Loucy (cell line): ENCODE measurements around the gene HNF4A.

ENCODE experiments used
- H2AFZ ChIP-seq: fragments of 200-600 bp; sonication (generic); 2 replicates; pipeline ENCODE4 v1.6.0; 2016; ENCODE audit warnings: antibody characterized with exemption, mild to moderate bottlenecking, low read length, moderate library complexity
- H3F3A ChIP-seq: fragments of 200-600 bp; 2 replicates; pipeline ENCODE4 v1.6.0; 2016; ENCODE audit warnings: antibody characterized with exemption, low read depth, mild to moderate bottlenecking
- H3K27me3 ChIP-seq: fragments of 200-600 bp; sonication (generic); 2 replicates; pipeline ENCODE4 v1.6.1; 2014; ENCODE audit warnings: low read length, mild to moderate bottlenecking; ENCODE audit not compliant: insufficient read depth, poor library complexity, severe bottlenecking
- H3K36me3 ChIP-seq: fragments of 200-600 bp; sonication (generic); 2 replicates; pipeline ENCODE4 v1.6.1; 2016; ENCODE audit warnings: low read length; ENCODE audit not compliant: insufficient read depth
- H3K4me1 ChIP-seq: fragments of 200-600 bp; sonication (generic); 2 replicates; pipeline ENCODE4 v1.5.1; 2014; ENCODE audit warnings: low read length, mild to moderate bottlenecking; ENCODE audit not compliant: insufficient read depth, poor library complexity, severe bottlenecking
- H3K4me2 ChIP-seq: fragments of 200-600 bp; sonication (generic); 2 replicates; pipeline ENCODE4 v1.6.0; 2014; ENCODE audit warnings: antibody characterized with exemption, low read length, low read depth, mild to moderate bottlenecking; ENCODE audit not compliant: poor library complexity, severe bottlenecking
- H3K4me3 ChIP-seq: fragments of 200-600 bp; sonication (generic); 2 replicates; pipeline ENCODE4 v1.5.1; 2014; ENCODE audit warnings: low read length, mild to moderate bottlenecking, mixed read lengths; ENCODE audit not compliant: poor library complexity, severe bottlenecking
- H3K79me2 ChIP-seq: fragments of 200-600 bp; sonication (generic); 2 replicates; pipeline ENCODE4 v1.6.1; 2014; ENCODE audit warnings: low read length; ENCODE audit not compliant: insufficient read depth
- H3K9ac ChIP-seq: fragments of 200-600 bp; sonication (generic); 2 replicates; pipeline ENCODE4 v1.6.0; 2014; ENCODE audit warnings: mild to moderate bottlenecking, low read depth, low read length, moderate library complexity; ENCODE audit not compliant: poor library complexity, severe bottlenecking
- H3K9me2 ChIP-seq: fragments of 200-600 bp; sonication (generic); replicated peaks from 2 replicates; pipeline ENCODE4 v1.6.1; 2016; ENCODE audit warnings: low read depth, low read length, mixed read lengths
- H3K9me3 ChIP-seq: fragments of 200-600 bp; sonication (generic); 2 replicates; pipeline ENCODE4 v1.6.1; 2014; ENCODE audit warnings: mild to moderate bottlenecking, antibody characterized with exemption, low read length, low read depth; ENCODE audit not compliant: insufficient read depth
- H4K20me1 ChIP-seq: fragments of 200-600 bp; sonication (generic); 2 replicates; pipeline ENCODE4 v1.6.0; 2014; ENCODE audit warnings: antibody characterized with exemption, low read length, mild to moderate bottlenecking; ENCODE audit not compliant: insufficient read depth, poor library complexity, severe bottlenecking
- CTCF ChIP-seq: fragments of 200-600 bp; sonication (generic); conservative IDR thresholded peaks from 2 replicates; pipeline ENCODE4 v1.5.1; 2014; ENCODE audit warnings: mild to moderate bottlenecking, antibody characterized with exemption, low read length
- EZH2phosphoT487 ChIP-seq: fragments of 200-600 bp; IDR thresholded peaks from 2 replicates; pipeline ENCODE4 v1.6.1; 2018; ENCODE audit warnings: antibody characterized with exemption, mild to moderate bottlenecking, moderate library complexity, borderline replicate concordance

HNF4A gene

GRCh38 chr20:44328428-44328827, 27.1 kb upstream of the HNF4A start:
- Histone ChIP-seq H3K4me2 (no peak overlapping the region), H3K79me2 (no peaks in the 10 kb centered on the region), H3K9me2 (no peaks in the 10 kb centered on the region), H3K9ac (no peak overlapping the region), H3K4me3 (no peak overlapping the region), H3K9me3 (no peaks in the 10 kb centered on the region), H3K36me3 (no peaks in the 10 kb centered on the region), H4K20me1 (no peaks in the 10 kb centered on the region), H3K4me1 (no peaks in the 10 kb centered on the region), H3K27me3 (no peaks in the 10 kb centered on the region), H2AFZ (no peak overlapping the region), H3F3A (no peaks in the 10 kb centered on the region)
- TF ChIP-seq CTCF (no peak), EZH2phosphoT487 (no peak)

- H3K9me3 ChIP-seq = no peaks in the 10 kb centered on the region
- H3K79me2 ChIP-seq = no peaks in the 10 kb centered on the region
- H4K20me1 ChIP-seq = no peaks in the 10 kb centered on the region
- no peak overlapping the region for H3K4me3 ChIP-seq
- no peak overlapping the region for H3K9ac ChIP-seq
- H3K4me1 ChIP-seq = no peaks in the 10 kb centered on the region
- H3K4me2 ChIP-seq = no peak overlapping the region
- TF ChIP-seq EZH2phosphoT487 = no peak
- no peaks in the 10 kb centered on the region for H3K9me2 ChIP-seq
- H3F3A ChIP-seq = no peaks in the 10 kb centered on the region
- no peak overlapping the region for H2AFZ ChIP-seq
- H3K27me3 ChIP-seq = no peaks in the 10 kb centered on the region
- H3K36me3 ChIP-seq = no peaks in the 10 kb centered on the region
These were observed 24.3 kb upstream of the HNF4A start for GRCh38 chr20:44331201-44331600.

- no peak for TF ChIP-seq EZH2phosphoT487
- TF ChIP-seq CTCF = no peak
- Histone ChIP-seq H3K4me3 (no peak overlapping the region), H3K4me1 (no peaks in the 10 kb centered on the region), H2AFZ (no peak overlapping the region), H4K20me1 (no peaks in the 10 kb centered on the region), H3K9me2 (no peaks in the 10 kb centered on the region), H3K9ac (no peak overlapping the region), H3K4me2 (no peak overlapping the region), H3K27me3 (no peaks in the 10 kb centered on the region), H3K36me3 (no peaks in the 10 kb centered on the region), H3F3A (no peaks in the 10 kb centered on the region), H3K79me2 (no peaks in the 10 kb centered on the region), H3K9me3 (no peaks in the 10 kb centered on the region)
These were observed 21.2 kb upstream of the HNF4A start for GRCh38 chr20:44334306-44334705.

GRCh38 chr20:44334709-44335108, 20.8 kb upstream of the HNF4A start:
- Histone ChIP-seq H3K27me3 (no peaks in the 10 kb centered on the region), H3K9ac (no peak overlapping the region), H4K20me1 (no peaks in the 10 kb centered on the region), H3K79me2 (no peaks in the 10 kb centered on the region), H3F3A (no peaks in the 10 kb centered on the region), H3K4me3 (no peak overlapping the region), H3K4me1 (no peaks in the 10 kb centered on the region), H2AFZ (no peak overlapping the region), H3K9me3 (no peaks in the 10 kb centered on the region), H3K36me3 (no peaks in the 10 kb centered on the region), H3K9me2 (no peaks in the 10 kb centered on the region), H3K4me2 (no peak overlapping the region)
- TF ChIP-seq EZH2phosphoT487 (no peak), CTCF (no peak)
